ENCODE measurements around the gene NFKB2. TPM values are rescaled to one million over a fixed set of nuclear protein-coding genes. Genes with fewer than 3 reads are reported as not detected.

Gene NFKB2
- total and polyA plus RNA-seq, 2 of the 8 experiments (the other 6 are each of a cell fraction or from before 2014, with no cell fraction given): 20.4 to 31.4 TPM

DNA sequence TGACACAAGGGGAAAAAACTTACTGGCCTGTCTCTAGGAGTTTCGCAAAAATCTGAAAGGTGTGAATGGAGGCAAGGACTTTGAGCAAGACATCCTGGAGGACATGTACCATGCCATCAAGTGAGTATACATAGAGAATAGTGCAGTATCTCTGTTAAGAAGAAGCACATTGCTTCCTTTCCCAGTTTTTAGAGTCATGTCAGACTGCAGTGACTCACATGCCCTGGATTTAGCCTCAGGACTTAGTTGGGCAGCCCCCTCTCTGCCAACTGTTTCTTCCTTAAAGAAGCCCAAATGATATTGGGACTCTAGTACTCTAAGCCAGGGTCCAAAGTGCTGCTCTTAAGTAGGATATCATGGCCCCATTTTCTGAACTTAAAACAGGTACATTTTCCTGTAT is 28.1 kb upstream of the NFKB2 start:
- peaks cover 4 to 59% (median 45%) of the 10 kb centered on the region in 4 experiments; a peak in 7 of 8 replicates for H3K36me3 ChIP-seq (ENCODE audit: control insufficient read depth in 2 of 4, insufficient read depth in 4 of 4, low read length in 3 of 4)
- H3K23me2 ChIP-seq (ENCODE audit: low read depth, low read length): no peaks in the 10 kb centered on the region
- no peak overlapping the region for H3K9ac ChIP-seq (replicated peaks in 1 of 4; ENCODE audit: extremely low read depth in 1 of 4, low read depth in 3 of 4, low read length in 3 of 4)
- no peaks in the 10 kb centered on the region for H3K79me2 ChIP-seq (ENCODE audit: control insufficient read depth in 1 of 2, insufficient read depth in 2 of 2, low read length in 2 of 2)
- no peak overlapping the region for H3K27ac ChIP-seq (ENCODE audit: low read depth, low read length)
- CTCF ChIA-PET (ENCODE audit: partially characterized antibody): interaction anchor here (5.3 to 17.3 kb wide), 2 partner anchors 15 to 137 kb away, joined by 40 to 198 read pairs; no protein-coding TSS in a partner anchor
- no peak overlapping the region for H2BK15ac ChIP-seq (ENCODE audit: low read length)
- H2BK120ac ChIP-seq (replicated peaks; ENCODE audit: low read depth, low read length): no peak overlapping the region
- no peak overlapping the region for H3K18ac ChIP-seq (ENCODE audit: extremely low read depth, low read length)
- no peak overlapping the region for H2BK5ac ChIP-seq (ENCODE audit: low read depth, low read length)
- no peak overlapping the region for H4K5ac ChIP-seq (ENCODE audit: insufficient read length, low read depth, low read length)
- H3K4me3 ChIP-seq (ENCODE audit: extremely low read depth in 1 of 4, insufficient read depth in 2 of 4, low read depth in 3 of 4, low read length in 4 of 4): no peak overlapping the region
- H4K91ac ChIP-seq (replicated peaks; ENCODE audit: insufficient read length, low read length): no peak overlapping the region
- no peaks in the 10 kb centered on the region for H3K4me1 ChIP-seq (replicated peaks in 1 of 4; ENCODE audit: control insufficient read depth in 3 of 4, insufficient read depth in 4 of 4, low read length in 3 of 4)
- POLR2A ChIA-PET (ENCODE audit: partially characterized antibody): no interaction called here
- 100% methylated on average over 1 of the region's 1 CpG; no CpG with 5 or more reads in 1 of the 2 experiments for whole genome bisulfite sequencing, 2 experiments (ENCODE audit: extremely low coverage in 1 of 2, insufficient coverage in 1 of 2, insufficient read length in 1 of 2, insufficient replicate concordance in 2 of 2, low coverage in 1 of 2, low lambda C conversion rate in 2 of 2, missing lambda C conversion rate in 1 of 2)
- no peak overlapping the region for H3K56ac ChIP-seq (replicated peaks; ENCODE audit: insufficient read length, low read depth, low read length)
- no peak for TF ChIP-seq BCL11A (IDR thresholded peaks at IDR 0.05; ENCODE audit: low read depth in 2 of 2, low read length in 2 of 2)
- no peak for TF ChIP-seq SP2 (IDR thresholded peaks at IDR 0.05; ENCODE audit: low read length)
- no peak overlapping the region for H3K4me2 ChIP-seq (ENCODE audit: insufficient read depth in 1 of 2, low read depth in 2 of 2, low read length in 2 of 2)
- no peak overlapping the region for H2AFZ ChIP-seq (ENCODE audit: low read length)
- DNase-seq (ENCODE audit: low read depth in 1 of 2, low spot score in 2 of 2) (no peak), FAIRE-seq (no peak)
- H2BK12ac ChIP-seq (ENCODE audit: low read depth, low read length): no peak overlapping the region
- no peaks in the 10 kb centered on the region for H3K27me3 ChIP-seq (replicated peaks in 1 of 4; ENCODE audit: control insufficient read depth in 3 of 4, extremely low read depth in 1 of 4, insufficient read depth in 3 of 4, low read length in 3 of 4)
- peaks cover 0 to 2% of the 10 kb centered on the region in 2 experiments for H4K20me1 ChIP-seq (replicated peaks in 1 of 2; ENCODE audit: control insufficient read depth in 1 of 2, insufficient read depth in 2 of 2, low read length in 2 of 2)
- no peak overlapping the region for H3K4ac ChIP-seq (replicated peaks; ENCODE audit: insufficient read length, low read depth, low read length)
- H4K8ac ChIP-seq (ENCODE audit: extremely low read depth, insufficient read depth, low read length): no peak overlapping the region
- H2BK20ac ChIP-seq (ENCODE audit: low read length): no peak overlapping the region
- H2AK5ac ChIP-seq (ENCODE audit: low read depth, low read length): no peak overlapping the region
- no peaks in the 10 kb centered on the region for H3K9me3 ChIP-seq (ENCODE audit: insufficient read depth in 2 of 2, low read depth in 1 of 2, low read length in 1 of 2)
- H3K79me1 ChIP-seq (ENCODE audit: low read depth, low read length): no peaks in the 10 kb centered on the region
- no peak overlapping the region for H3K14ac ChIP-seq (ENCODE audit: insufficient read length)
- no peak overlapping the region for H3K23ac ChIP-seq (ENCODE audit: insufficient read length)
